ENCODE measurements around the gene MYO16.

The MYO16 gene

DNA sequence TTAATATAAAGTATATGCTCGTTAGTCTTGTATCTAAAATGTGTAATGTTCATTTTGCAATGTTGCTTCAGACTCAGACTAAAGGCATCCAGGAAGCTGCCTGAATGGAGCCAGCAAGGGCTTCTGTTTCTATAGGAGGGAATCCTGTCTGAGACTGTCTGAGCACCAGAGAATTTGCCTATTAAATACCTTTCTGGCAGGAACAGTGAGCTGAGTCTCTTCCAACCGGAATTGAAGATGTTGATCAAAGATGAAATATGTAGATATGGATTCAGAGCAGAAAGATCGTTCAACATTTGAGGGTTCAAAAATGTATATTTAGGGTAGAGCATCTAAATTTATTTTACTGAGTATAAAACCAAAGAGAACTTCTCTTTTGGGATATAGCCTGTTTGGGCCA, 20.9 kb downstream of the MYO16 start:
- in situ Hi-C loops (cut with MboI; ENCODE audit: low pct_unique_long_range_greater_than_20kb, low sequenced_read_pairs, unreplicated experiment), result no loop called here
- no peak for DNase-seq (ENCODE audit: low spot score)
- no peak for TF ChIP-seq CTCF (IDR thresholded peaks at IDR 0.05; ENCODE audit: extremely low read depth, insufficient read depth, missing control alignments)

DNA sequence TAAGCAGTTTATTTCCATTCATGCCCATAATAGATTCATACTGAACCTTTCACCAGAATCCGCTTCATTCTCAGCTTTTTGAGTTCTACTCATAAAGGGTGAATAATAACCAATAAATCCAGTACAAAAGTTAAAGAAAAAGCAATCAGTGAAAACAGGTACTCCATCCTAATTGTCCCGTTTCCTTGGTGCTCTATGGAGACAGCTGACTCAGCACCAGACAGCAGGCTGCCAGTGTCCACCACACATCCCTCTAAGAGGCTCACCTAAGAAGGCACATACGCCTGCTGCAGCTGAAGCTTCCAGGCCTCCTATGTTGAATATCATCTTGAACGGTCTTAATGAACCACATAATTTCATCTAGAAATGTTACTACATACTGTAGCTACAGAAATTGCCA, 27.3 kb downstream of the MYO16 start:
- DNase-seq (ENCODE audit: low spot score), result no peak
- in situ Hi-C loops (cut with MboI; ENCODE audit: low pct_unique_long_range_greater_than_20kb, low sequenced_read_pairs, unreplicated experiment), result no loop called here

GRCh38 chr13:108657519-108657918, 28.1 kb downstream of the MYO16 start:
- TF ChIP-seq CTCF (IDR thresholded peaks at IDR 0.05; ENCODE audit: extremely low read depth, insufficient read depth, missing control alignments), result no peak

More for the DNA sequence above, 27.3 kb downstream of the MYO16 start:
- no peak for TF ChIP-seq CTCF (IDR thresholded peaks at IDR 0.05; ENCODE audit: extremely low read depth, insufficient read depth, missing control alignments)

GRCh38 chr13:108662528-108662927, 33.1 kb downstream of the MYO16 start:
- TF ChIP-seq CTCF (IDR thresholded peaks at IDR 0.05; ENCODE audit: extremely low read depth, insufficient read depth, missing control alignments), result no peak
- in situ Hi-C loops (cut with MboI; ENCODE audit: low pct_unique_long_range_greater_than_20kb, low sequenced_read_pairs, unreplicated experiment), result no loop called here
- no peak for DNase-seq (ENCODE audit: low spot score)

More at GRCh38 chr13:108657519-108657918, 28.1 kb downstream of the MYO16 start:
- in situ Hi-C loops (cut with MboI; ENCODE audit: low pct_unique_long_range_greater_than_20kb, low sequenced_read_pairs, unreplicated experiment), result no loop called here
- DNase-seq (ENCODE audit: low spot score), result no peak

DNA sequence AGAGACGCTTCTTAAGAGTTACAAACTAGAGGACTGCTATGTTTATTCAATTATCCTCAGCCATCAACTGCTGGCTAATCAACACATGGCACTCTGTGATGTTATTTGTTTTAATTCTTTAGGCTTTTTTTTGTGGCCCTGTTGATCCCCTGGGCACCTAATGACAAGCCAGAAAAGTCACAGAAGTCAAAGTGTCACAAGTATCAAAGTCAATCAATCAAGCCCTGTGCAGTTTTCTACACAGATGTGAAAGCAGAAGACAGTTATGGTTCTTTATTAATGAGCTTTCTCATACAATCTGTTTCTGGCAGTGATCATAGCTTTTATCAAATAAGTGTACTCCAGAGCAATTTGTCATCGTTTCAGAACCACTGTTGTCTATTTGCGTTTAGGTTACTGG, 34.3 kb downstream of the MYO16 start:
- no peak for TF ChIP-seq CTCF (IDR thresholded peaks at IDR 0.05; ENCODE audit: extremely low read depth, insufficient read depth, missing control alignments)
- in situ Hi-C loops (cut with MboI; ENCODE audit: low pct_unique_long_range_greater_than_20kb, low sequenced_read_pairs, unreplicated experiment), result no loop called here
- no peak for DNase-seq (ENCODE audit: low spot score)

- no peak for DNase-seq (ENCODE audit: low spot score)
- in situ Hi-C loops (cut with MboI; ENCODE audit: low pct_unique_long_range_greater_than_20kb, low sequenced_read_pairs, unreplicated experiment), result no loop called here
- TF ChIP-seq CTCF (IDR thresholded peaks at IDR 0.05; ENCODE audit: extremely low read depth, insufficient read depth, missing control alignments), result no peak
Observed at GRCh38 chr13:108667205-108667604, 37.8 kb downstream of the MYO16 start.

DNA sequence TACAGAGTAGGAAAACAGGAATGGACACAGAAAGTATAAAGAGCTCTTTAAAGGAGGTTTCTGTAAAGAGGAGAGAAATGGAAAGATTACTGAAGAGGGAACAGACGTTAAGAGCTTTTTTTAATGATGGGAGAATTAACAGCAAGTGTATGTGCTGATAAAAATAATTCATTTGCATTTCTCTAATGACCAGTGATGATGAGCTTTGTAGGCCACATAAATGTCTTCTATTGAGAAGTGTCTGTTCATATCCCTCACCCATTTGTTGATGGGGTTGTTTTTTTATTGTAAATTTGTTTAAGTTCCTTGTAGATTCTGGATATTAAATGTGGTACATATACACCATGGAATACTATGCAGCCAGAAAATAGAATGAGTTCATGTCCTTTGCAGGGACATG, 40.0 kb downstream of the MYO16 start:
- TF ChIP-seq CTCF (IDR thresholded peaks at IDR 0.05; ENCODE audit: extremely low read depth, insufficient read depth, missing control alignments), result no peak
- no peak for DNase-seq (ENCODE audit: low spot score)
- in situ Hi-C loops (cut with MboI; ENCODE audit: low pct_unique_long_range_greater_than_20kb, low sequenced_read_pairs, unreplicated experiment), result no loop called here

All from GM13977 (cell line).